Right lobe of liver (tissue), 4 donors: ENCODE results near the gene HHIPL2.

Source experiments
- POLR2A ChIP-seq: fragments of 450-650 bp; IDR thresholded peaks from one replicate; pipeline ENCODE4 v1.6.1; 2017; ENCODE audit warnings: antibody characterized with exemption, mild to moderate bottlenecking
- TF ChIP-seq, protein P1 (sequence below), 4 donors: fragments of 200-600 bp in 3 of 4; fragments of 450-650 bp in 1 of 4; IDR thresholded peaks; one replicate each; pipeline versions ENCODE4 v1.5.1 to v1.8.0; 2016 to 2022; ENCODE audit warnings: antibody characterized with exemption in 4 of 4, mild to moderate bottlenecking in 2 of 4
- donor health status: DM: no; HTN: no; CAD: no.
- donor health status: DM: no; HTN: no; CAD: no.
- donor health status: DM: no; HTN: yes; CAD: no.

DNA sequence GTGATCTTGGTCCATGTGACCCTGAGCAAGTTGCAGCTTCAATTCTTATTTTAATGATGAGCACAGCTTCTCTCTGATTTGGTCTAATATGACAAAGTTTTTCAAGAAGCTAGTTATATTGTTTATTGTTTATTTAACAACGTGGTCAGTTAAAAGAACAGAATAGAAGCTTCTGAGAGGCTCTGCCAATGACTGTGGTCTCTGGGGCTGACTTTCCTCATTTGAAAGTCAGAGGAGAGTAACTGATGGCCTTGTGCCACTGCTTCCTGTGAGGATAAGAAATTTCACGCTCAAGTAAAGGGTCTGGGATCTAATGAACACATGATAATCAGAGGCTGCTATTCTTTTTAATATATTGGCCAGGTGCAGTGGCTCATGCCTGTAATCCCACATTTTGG is 7.3 kb downstream of the HHIPL2 start:
- TF ChIP-seq, protein P1, sequence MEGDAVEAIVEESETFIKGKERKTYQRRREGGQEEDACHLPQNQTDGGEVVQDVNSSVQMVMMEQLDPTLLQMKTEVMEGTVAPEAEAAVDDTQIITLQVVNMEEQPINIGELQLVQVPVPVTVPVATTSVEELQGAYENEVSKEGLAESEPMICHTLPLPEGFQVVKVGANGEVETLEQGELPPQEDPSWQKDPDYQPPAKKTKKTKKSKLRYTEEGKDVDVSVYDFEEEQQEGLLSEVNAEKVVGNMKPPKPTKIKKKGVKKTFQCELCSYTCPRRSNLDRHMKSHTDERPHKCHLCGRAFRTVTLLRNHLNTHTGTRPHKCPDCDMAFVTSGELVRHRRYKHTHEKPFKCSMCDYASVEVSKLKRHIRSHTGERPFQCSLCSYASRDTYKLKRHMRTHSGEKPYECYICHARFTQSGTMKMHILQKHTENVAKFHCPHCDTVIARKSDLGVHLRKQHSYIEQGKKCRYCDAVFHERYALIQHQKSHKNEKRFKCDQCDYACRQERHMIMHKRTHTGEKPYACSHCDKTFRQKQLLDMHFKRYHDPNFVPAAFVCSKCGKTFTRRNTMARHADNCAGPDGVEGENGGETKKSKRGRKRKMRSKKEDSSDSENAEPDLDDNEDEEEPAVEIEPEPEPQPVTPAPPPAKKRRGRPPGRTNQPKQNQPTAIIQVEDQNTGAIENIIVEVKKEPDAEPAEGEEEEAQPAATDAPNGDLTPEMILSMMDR (IDR thresholded peaks at IDR 0.05), result no peak
- TF ChIP-seq POLR2A, result no peak
